NCI-H345 treated with DMSO at 0.1 percent for 48 hours (cell line): Measurements from ENCODE around the gene GSTT2B.
"Not testable (repeated sequence)": the region's sequence is repeated elsewhere in the genome, so short reads cannot be mapped to it uniquely, and the experiment has no call there.

Experiments used
- DNase-seq: peaks from one replicate; lab custom pipeline; 2025; ENCODE audit not compliant: unreplicated experiment; lab: John Stamatoyannopoulos, UW

The GSTT2B gene, protein sequence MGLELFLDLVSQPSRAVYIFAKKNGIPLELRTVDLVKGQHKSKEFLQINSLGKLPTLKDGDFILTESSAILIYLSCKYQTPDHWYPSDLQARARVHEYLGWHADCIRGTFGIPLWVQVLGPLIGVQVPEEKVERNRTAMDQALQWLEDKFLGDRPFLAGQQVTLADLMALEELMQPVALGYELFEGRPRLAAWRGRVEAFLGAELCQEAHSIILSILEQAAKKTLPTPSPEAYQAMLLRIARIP

DNA sequence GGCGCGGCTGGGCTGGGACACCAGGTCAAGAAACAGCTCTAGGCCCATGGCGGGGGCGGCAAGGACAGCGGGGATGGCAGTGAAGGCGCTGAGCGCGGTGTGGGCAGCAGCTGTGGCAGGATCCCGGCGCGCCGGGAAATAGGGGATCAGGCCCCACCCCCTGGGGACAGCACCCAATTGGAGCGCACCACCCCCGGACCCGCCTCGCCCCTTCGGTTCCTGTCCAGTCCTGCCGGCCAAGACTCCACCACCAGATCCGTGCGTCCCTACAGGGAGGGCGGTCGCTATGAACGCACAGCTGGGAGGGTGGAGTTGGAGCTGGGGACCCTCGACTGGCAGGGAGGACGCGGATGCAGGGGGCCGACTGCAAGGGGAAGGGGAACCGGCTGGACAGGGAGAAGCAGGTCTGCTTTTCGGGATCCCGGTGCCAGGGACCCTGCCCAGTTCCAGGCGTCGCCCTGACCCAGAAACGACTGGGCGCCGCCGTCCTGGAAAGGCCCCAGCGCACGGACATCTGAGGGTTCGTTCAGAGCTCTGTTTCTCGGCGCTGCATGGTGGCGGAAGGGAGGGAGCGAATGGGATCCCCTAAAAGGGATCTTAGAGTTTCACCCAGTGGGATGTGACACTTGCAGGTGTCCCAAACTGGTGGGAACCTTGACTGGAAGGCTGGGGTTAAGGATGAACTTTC is at the start of gene GSTT2B:
TSS of gene GSTT2B (minus strand) at position 112 of the 688 bp plus-strand sequence. CDS start at position 48, 64 bp downstream.
- DNase-seq: not testable (repeated sequence)

DNA sequence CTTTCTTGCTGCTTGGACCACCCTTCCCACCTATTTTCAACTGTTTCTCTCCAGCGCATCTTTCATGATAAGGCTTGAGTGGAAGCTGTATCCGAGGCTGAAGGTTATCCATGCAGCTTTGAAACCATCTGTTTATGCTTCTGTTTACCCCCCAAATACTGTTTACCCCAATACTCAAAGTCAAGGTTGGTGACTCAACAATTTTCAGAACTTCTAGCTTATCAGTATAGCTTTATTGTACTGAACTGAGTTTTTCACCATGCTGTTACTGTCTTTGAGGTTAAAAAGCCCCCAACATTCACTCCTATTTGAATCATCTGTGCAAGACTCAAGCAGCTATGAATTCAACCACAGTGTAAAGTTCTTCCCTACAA is 49.0 kb upstream of the GSTT2B start:
- DNase-seq: no peak

DNA sequence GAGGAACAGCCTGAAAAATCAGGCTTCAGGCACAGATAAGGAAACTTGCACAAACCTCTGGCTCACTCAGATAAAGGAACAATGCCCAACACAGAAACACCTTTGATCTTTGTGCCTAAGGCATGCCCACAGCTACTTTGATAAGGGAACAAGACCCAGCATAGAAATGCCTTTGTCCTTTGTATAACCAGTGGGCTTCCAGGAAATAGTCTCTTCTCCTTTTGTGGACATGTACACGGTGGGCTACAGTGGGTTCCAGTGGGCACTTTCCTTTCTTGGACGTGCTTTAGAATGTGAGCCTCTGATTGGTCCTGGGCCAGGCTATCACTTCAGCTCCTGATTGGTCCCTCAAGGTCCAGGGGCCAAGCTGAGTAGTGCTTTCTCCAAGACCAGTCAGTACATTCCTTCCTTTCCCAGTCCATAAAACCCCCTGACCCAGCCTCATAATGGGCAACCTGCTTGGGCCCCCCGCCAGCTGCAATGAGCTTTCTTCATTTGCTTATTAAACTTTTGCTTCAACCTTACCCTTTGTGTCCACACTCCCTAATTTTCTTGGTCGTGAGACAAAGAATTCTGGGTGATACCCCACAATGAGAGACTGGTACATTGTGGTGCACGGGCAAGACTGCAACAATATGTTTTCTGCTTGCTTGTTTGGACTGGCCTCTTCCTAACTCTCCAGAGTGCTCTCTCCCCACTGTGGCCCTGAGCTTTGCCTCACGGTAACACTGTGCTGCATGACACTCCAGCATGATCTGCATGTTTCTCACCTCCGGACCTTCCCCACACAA is 48.4 kb upstream of the GSTT2B start:
- DNase-seq: no peak

DNA sequence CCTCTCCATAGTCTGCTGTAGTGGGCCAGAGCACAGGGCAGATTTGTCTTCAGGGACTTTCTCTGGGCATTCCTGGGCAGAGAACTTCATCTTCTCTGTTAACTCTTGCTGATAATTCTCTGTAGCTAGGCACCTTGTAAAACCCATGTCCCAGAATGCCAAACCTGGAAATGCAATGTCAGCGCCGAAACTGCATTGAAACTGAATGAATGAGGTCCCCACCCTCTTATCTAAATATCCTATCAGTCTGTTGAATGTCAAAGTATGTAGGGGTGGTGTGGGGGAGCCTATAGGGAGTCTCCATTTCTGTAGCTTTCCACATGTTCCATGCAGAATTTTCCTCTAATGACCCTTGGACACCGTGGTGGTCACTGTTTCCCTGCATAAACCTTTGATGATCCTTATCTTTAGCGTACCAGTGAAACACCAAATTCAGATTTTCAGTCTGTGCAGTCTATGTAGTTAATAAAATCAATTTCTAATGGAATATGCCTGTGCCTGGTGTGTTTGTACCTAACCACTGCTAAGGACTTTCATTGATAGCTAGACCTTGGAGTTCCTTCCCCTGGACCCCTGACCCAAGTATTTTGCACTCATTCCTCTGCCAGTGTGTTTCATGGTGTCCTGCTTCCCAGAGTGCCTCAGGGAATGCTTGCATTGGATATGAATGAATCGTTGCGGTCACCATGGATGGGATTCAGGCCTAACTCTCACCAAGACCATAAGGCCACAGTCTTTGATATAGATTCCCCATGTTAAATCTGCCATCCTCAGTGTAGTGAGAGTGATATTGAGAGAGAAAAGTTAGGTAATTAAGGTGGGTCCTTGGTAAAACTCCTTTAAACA is 47.6 kb upstream of the GSTT2B start:
- no peak for DNase-seq

DNA sequence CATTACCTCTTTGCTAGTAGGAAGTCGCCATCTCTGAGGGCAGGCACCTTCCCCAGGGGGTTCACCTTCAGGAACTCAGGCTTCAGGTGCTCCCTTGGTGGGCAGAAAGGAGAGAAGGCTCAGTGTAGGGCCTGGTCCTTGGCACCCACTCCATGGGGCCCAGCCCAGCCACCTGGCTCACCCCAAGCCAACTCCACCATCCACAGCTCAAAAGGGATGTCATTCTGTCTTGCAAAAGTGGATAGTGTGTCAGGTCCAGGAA is 47.0 kb upstream of the GSTT2B start:
- no peak for DNase-seq

DNA sequence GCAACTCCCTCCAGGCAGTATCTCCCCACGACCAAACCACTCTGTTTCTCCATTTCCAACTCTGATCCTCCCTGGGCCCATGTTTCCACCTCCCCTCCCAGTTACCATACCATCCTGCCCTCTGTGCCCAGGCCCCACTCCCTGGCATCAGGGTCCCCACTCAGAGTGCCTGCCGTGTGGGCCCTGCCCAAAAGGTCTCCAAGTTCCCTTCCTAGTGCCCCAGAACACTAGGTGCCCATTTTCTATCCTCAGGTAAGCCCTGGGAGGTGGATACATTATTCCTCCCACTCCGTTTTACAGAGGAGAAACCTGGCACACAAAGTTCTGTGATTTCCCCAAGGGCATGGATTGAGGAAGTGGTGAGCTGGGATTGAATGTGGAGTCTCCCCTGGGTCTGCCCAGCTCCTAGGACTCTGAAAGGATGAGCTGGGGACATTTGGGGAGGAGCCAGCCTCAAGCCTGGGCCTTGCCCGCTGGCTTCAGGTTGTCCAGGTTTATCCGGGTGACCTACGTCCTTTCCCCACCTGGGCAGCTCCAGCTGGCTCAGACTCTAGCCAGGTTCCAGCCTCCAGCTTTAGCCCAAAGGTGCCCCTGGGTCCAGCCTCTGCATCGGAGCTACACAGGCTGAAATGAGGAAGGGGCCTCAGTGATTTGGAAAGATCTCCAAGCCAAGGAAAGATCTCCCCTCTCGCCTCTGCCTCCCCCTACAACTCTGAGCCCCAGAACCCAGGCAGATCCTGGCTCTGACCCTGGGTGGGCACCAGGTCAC is 46.4 kb upstream of the GSTT2B start:
- DNase-seq: no peak

DNA sequence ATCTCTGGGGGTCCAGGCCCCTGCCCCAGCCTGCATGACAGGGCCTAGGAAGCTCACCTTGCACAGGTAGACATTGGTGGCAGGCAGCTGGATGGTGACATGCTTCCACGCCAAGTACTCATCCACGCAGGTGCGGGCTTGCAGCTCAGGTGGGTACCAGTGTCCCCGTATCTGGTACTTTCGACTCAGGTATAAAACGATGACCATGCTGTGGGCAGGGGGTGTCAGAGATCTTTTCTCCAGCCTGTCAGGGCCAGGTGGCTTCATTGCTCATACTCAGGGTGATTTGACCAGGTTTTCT is 45.9 kb upstream of the GSTT2B start:
- no peak for DNase-seq

DNA sequence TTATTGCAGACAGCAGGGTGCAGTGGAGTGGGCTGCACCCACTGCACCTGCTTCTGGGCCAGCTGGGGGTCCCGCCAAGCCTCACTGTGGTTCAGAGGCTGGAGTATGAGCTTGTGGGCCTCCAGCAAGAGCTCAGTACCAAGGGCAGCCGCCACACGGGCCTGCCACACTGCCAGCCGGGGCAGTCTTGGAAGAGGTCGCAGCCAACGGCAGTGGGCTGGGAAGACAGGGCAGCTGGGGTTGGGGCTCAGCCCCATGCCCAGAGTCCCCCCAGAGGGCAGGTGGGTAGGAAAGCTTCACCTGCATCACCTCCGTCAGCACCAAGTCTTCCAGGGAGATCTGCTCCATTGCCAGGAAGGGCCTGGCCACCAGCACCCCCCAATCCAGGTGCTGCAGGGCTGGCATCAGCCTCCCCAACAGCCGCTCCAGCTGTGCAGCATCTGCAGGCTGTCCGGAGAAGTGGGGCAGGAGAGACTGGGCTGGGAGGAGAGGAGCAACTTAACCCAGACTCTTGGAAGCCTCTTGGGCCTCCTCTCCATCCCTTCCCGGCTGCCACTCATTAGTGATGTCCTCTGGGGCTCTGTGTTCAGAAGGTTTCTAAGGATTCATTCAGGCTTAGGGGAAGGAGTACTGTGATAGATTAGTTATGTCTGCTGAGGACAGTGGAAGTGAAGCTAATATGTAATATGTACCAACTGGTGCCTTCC is 45.4 kb upstream of the GSTT2B start:
- no peak for DNase-seq

DNA sequence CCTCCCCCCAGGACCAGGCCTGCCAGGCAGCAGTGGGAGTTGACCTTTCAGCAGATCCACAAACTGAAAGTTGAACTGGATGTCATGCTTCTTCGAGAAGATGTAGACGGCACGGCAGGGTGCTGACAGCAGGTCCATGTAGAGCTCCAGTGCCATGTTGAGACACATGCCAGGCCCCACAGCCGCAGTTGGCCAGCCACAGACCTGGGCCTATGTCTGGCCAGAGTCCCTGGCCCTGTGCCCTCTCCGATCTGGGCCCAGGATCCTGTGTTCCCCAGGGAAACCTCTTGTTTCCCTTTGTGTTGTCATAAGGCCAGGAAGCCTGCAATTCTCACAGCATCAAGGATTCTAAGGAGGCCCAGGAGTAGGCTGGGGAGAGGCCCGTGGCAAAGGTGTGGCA is 44.2 kb upstream of the GSTT2B start, which contains the start of gene GSTT4:
TSS of gene GSTT4 (minus strand) at position 253 of the 400 bp plus-strand sequence. CDS start at position 156, 97 bp downstream.
- DNase-seq: no peak

DNA sequence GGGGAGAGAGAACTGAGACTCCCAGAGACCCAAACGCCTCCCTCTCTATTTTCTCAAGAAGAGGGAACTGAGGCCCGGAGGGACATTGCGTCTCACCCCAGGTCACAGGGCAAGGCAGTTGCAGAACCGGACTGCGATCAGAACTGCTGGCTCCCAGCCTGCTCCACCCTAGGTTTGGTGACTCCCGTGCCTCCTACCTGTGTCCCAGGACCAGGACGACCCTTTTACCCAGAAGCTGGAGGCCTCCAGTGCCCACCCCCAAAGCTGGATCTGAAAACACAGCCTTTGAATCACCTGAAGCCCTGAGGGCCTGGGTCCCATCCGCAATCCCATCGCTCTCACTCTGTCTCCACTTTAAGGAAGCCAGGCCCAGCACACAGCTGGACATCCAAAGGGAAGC is 42.9 kb upstream of the GSTT2B start:
- no peak for DNase-seq

DNA sequence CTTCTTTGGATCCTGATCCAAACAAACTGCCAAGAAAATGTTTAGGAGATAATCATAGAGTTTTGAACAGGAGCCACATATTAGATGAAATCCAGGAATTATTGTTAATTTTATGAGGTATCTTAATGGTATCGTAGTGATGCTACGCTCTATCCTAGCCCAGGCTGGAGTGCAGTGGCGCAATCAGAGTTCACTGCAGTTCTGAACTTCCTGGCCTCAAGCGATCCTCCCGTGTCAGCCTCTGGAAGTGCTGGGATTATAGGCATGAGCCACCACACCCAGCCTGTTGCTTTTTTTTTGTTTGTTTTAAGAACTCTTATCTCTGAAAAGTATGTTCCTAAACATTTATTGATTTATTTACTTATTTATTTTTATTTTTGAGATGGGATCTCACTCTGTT is 41.9 kb upstream of the GSTT2B start:
- no peak for DNase-seq

DNA sequence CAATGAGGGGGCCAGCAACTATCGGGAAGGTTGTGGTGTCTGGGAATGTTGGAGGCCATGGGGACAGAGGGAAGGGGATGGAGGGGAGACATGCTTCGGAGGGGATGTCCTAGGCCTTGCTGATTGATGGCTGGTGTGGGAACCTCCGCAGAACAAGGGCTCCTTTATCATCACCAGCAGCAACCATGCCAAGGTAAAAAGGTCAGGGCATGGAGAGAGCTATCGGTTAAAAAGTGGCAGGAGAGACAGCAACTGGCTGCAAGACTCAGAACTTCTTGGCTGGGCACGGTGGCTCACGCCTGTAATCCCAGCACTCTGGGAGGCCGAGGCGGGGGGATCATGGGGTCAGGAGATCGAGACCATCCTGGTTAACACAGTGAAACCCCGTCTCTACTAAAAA is 41.3 kb upstream of the GSTT2B start:
- no peak for DNase-seq

DNA sequence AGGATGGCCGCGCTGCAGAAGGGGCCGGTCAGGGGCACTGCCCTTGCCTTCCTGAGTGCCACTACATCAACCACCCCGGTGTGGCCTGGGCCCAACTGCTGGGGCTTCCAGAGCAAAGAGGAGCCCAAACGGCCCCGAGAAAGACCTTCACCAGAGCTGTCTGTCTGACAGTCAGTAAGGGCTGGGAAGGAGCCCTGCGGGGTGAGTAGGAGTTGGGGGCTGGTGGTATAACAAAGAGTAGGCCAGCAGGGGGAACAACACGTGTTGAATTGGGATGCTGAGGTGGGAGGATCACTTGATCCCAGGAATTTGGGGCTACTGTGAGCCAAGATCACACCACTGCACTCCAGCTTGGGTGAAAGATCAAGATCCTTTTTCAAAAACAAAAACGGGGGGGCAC is 40.3 kb upstream of the GSTT2B start:
- DNase-seq: no peak

DNA sequence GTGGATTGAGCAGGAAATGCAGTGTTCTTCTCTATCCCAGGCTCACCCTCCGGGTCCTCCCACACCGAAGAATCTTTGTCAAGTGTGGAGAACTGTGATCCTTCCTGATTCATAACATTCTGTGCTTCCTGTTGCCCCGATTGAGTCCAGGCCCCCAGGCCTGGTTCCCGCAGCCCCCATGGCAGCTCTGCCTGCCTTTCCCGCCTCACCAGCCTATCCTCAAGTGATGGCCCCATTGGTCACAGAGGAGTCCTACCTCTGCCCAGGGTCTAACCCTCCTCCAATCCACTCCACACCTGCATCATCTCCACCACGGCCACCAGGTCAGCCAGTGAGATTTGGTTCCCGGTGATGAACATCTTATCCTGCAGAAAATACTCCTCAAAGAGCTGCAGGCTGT is 38.8 kb upstream of the GSTT2B start:
- DNase-seq: not testable (repeated sequence)

DNA sequence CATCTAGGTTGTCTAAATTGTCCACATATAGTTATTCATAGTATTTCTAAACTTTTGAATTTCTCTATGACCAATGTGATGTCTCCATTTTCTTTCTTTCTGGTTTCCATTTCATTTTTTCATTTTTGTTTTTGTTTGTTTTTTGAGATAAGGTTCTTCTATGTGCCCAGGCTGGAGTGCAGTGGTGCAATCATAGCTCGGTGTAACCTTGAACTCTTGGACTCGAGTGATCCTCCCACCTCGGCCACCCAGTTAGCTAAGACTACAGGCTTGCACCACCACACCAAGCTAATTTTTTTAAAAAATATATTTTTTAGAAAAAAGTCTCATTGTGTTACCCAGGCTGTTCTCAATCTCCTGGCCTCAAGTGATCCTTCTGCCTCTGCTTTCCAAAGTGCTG is 36.1 kb upstream of the GSTT2B start:
- DNase-seq: no peak

DNA sequence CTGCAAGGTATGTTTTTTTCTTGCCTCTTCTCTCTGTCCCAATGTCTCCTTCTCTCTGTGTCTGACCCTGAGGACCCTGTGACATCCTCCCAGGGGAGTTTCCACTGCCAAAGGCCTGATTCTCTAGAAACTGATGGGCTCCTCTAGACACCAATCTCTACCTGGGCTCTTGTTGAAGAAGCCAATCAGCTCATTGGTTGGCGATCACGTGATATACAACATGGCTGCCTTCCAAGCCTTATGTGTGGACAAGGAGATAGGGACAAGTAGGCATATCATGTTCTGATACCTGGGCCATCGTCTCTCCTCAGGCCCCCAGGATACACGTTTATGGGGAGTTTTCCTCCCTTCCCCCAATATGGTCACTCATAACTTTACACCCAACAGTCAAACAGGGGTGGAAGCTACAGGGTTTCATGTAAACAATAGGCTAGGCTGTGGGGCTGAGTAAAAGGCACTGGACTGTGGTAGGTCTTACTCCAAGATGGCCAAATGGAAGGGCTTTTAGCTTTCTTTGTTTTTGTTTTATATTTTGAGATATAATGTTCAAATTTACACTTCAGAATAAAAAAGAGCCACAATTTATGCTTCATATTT is 32.7 kb upstream of the GSTT2B start:
- DNase-seq: not testable (repeated sequence)

DNA sequence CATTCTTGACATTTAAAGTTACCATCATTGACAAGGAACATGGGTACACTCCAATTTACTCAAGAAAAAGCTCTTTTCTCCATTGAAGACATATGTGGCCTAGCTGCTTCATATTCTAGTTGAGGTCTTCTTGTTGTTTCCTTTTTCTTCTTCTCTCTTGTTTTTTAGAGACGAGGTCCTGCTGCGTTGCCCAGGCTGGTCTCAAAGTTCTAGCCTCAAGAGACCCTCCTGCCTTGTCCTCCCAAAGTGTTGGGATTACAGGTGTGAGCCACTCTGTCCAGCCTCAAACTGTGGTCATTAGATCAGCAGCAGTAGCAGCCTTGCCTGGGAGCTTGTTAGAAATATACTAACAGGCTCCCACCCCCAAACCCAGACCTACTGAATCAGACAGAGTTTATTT is 32.1 kb upstream of the GSTT2B start:
- not testable (repeated sequence) for DNase-seq

DNA sequence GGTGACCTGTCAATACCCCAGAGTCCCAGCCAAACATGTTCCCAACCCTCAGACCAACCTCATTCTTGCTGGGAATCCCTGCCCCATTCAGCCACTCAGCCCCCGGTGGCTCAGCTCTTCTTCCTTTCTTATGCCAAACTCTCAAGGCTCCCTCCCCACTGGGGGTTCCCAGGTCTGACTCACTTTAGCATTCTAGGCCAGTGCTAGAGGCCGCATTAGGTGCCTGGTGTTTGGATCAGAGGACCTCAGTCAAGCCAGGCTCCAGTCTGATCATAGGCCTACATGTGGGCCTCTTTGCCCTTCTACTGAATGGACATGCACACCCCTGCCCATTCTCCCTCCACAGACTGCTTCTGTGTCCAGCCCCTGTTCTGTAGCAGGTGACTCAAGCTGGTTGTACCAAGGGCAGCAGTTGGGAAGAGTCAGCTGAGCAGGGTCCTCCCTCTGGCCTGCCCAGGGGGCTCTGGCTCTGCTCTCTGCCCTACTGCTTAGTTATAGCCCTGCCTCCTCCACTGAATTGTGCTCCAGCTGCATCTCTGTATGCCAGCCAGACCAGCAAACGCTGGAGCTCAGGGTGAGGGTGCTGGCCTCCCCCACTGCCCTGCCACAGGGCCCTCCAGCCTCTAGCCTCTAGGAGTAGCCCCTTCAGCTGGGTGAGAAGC is 28.7 kb upstream of the GSTT2B start:
- not testable (repeated sequence) for DNase-seq

DNA sequence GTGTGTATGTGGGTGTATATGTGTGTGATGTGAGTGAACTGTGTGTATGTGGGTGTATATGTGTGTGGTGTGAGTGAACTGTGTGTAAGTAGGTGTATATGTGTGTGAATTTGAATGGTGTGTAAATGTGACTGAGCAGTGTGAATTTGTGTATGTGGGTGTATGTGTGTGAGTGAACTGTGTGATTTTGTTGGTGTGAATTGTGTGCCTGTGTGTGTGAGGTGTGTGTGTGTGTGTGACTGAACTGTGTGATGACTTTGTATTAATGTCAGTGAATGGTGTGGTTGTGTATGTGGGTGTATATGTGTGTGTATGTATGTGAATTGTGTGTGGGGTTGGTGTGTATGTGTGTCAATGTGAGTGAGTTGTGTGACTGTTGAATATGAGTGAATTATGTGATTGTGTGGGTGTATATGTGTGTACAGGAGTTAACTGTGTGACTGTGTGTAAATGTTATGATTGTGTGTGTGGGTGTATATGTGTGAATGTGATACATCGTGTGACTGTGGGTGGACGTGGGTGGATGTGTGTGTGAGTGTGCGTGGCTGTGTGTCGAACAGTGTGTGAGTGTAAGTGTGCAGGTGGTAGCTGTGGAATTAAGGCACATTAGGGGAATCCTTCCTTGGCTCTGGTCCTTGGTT is 25.7 kb upstream of the GSTT2B start:
- not testable (repeated sequence) for DNase-seq
